Activated T-helper 2 cell treated with anti-CD3 and anti-CD28 coated beads, Interferon-gamma antibody, Interleukin-2, Interleukin-4, amounts not matched to agents 10 μg/mL and 5 μg/mL and 100 μg/mL, durations not matched to agents 14 hours and 24 hours and 36 hours (primary cell): Measurements from ENCODE around the gene CPNE4. TPM values are rescaled to one million over a fixed set of nuclear protein-coding genes. Genes with fewer than 3 reads are reported as not detected.
A peak's percentile ranks its signal among the peaks of the same experiment; 100 is the strongest.
"Not testable (repeated sequence)": the region's sequence is repeated elsewhere in the genome, so short reads cannot be mapped to it uniquely, and the experiment has no call there.

Source experiments
- DNase-seq: peaks from one replicate; pipeline ENCODE4 v3.0.0; 2021; ENCODE audit warnings: low spot score
- H3K27ac Mint-ChIP-seq: one replicate; pipeline ENCODE4 v1.8.0; 2021; ENCODE audit warnings: mixed read lengths
- H3K27me3 Mint-ChIP-seq: one replicate; pipeline ENCODE4 v1.8.0; 2021; ENCODE audit warnings: low read depth, mixed read lengths
- H3K36me3 Mint-ChIP-seq: one replicate; pipeline ENCODE4 v1.8.0; 2021; ENCODE audit warnings: low read depth, mixed read lengths
- H3K4me1 Mint-ChIP-seq: one replicate; pipeline ENCODE4 v1.8.0; 2021; ENCODE audit warnings: low read depth, mixed read lengths
- H3K4me3 Mint-ChIP-seq: one replicate; pipeline ENCODE4 v1.8.0; 2021; ENCODE audit warnings: low read depth, mild to moderate bottlenecking, moderate library complexity, mixed read lengths
- H3K9me3 Mint-ChIP-seq: one replicate; pipeline ENCODE4 v1.8.0; 2021; ENCODE audit warnings: mixed read lengths
- intact Hi-C: fragments of 100-400 bp; cut with micrococcal nuclease; formaldehyde crosslinking; loops from one replicate; pipeline ENCODE4 v1.15.1; 2023
- total RNA-seq: library from RNA; stranded (reverse); gene quantifications from 2 replicates; pipeline ENCODE4 v1.2.3, GENCODE V29; 2022

Gene CPNE4
- not detected in 2 replicates for total RNA-seq

GRCh38 chr3:132034486-132035464, at the start of gene CPNE4:
TSS of gene CPNE4 (minus strand) at chr3:132035014.
- H3K4me3 Mint-ChIP-seq: no peak within 1 kb of the TSS
- H3K4me1 Mint-ChIP-seq: peaks cover 8% of the 10 kb centered on the region
- no peaks in the 10 kb centered on the region for H3K9me3 Mint-ChIP-seq
- peak; percentile 71 for DNase-seq
- no peak within 1 kb of the TSS for H3K27ac Mint-ChIP-seq
- intact Hi-C loops: loop anchor here (5.0 kb wide), 1 partner anchor 1007 kb away; the partner anchor contains the start of genes ASTE1 and NEK11
- H3K36me3 Mint-ChIP-seq: no peaks in the 10 kb centered on the region
- peaks cover 38% of the 10 kb centered on the region for H3K27me3 Mint-ChIP-seq

GRCh38 chr3:132083583-132084279, 48.9 kb upstream of the CPNE4 start:
- H3K4me1 Mint-ChIP-seq: no peaks in the 10 kb centered on the region
- no peaks in the 10 kb centered on the region for H3K36me3 Mint-ChIP-seq
- intact Hi-C loops: no loop called here
- no peaks in the 10 kb centered on the region for H3K27me3 Mint-ChIP-seq
- DNase-seq: no peak
- no peaks in the 10 kb centered on the region for H3K9me3 Mint-ChIP-seq
- H3K4me3 Mint-ChIP-seq: no peak overlapping the region
- no peak overlapping the region for H3K27ac Mint-ChIP-seq

- H3K27me3 Mint-ChIP-seq: no peaks in the 10 kb centered on the region
- intact Hi-C loops: no loop called here
- H3K4me1 Mint-ChIP-seq: no peaks in the 10 kb centered on the region
- H3K36me3 Mint-ChIP-seq: no peaks in the 10 kb centered on the region
- H3K27ac Mint-ChIP-seq: no peak overlapping the region
- no peak for DNase-seq
- H3K4me3 Mint-ChIP-seq: no peak overlapping the region
- H3K9me3 Mint-ChIP-seq: no peaks in the 10 kb centered on the region
Observed at GRCh38 chr3:132083159-132083558, 48.3 kb upstream of the CPNE4 start.

GRCh38 chr3:132079147-132079546, 44.3 kb upstream of the CPNE4 start:
- H3K27me3 Mint-ChIP-seq: no peaks in the 10 kb centered on the region

GRCh38 chr3:132073771-132074170, 39.0 kb upstream of the CPNE4 start:
- intact Hi-C loops: no loop called here
- Mint-ChIP-seq H3K27me3 (no peaks in the 10 kb centered on the region), H3K27ac (no peak overlapping the region), H3K36me3 (no peaks in the 10 kb centered on the region), H3K9me3 (no peaks in the 10 kb centered on the region), H3K4me3 (no peak overlapping the region), H3K4me1 (no peaks in the 10 kb centered on the region)
- no peak for DNase-seq

More at GRCh38 chr3:132079147-132079546, 44.3 kb upstream of the CPNE4 start:
- no peak overlapping the region for H3K27ac Mint-ChIP-seq
- H3K4me3 Mint-ChIP-seq: no peak overlapping the region
- H3K9me3 Mint-ChIP-seq: no peaks in the 10 kb centered on the region
- H3K36me3 Mint-ChIP-seq: no peaks in the 10 kb centered on the region
- H3K4me1 Mint-ChIP-seq: no peaks in the 10 kb centered on the region
- DNase-seq: no peak
- intact Hi-C loops: no loop called here

- Mint-ChIP-seq H3K9me3 (no peaks in the 10 kb centered on the region), H3K27me3 (no peaks in the 10 kb centered on the region), H3K4me3 (no peak overlapping the region), H3K36me3 (no peaks in the 10 kb centered on the region), H3K4me1 (no peaks in the 10 kb centered on the region), H3K27ac (no peak overlapping the region)
- intact Hi-C loops: no loop called here
- DNase-seq: no peak
Observed at GRCh38 chr3:132071043-132071442, 36.2 kb upstream of the CPNE4 start.

GRCh38 chr3:132064114-132064513, 29.3 kb upstream of the CPNE4 start:
- H3K4me1 Mint-ChIP-seq: no peaks in the 10 kb centered on the region
- H3K36me3 Mint-ChIP-seq: no peaks in the 10 kb centered on the region
- H3K4me3 Mint-ChIP-seq: no peak overlapping the region
- H3K9me3 Mint-ChIP-seq: no peaks in the 10 kb centered on the region
- DNase-seq: no peak
- no peak overlapping the region for H3K27ac Mint-ChIP-seq
- intact Hi-C loops: no loop called here
- H3K27me3 Mint-ChIP-seq: no peaks in the 10 kb centered on the region

- Mint-ChIP-seq H3K27ac (no peak overlapping the region), H3K9me3 (no peaks in the 10 kb centered on the region), H3K4me3 (no peak overlapping the region), H3K27me3 (no peaks in the 10 kb centered on the region), H3K4me1 (no peaks in the 10 kb centered on the region), H3K36me3 (no peaks in the 10 kb centered on the region)
- no peak for DNase-seq
- intact Hi-C loops: no loop called here
Observed at GRCh38 chr3:132062535-132062934, 27.7 kb upstream of the CPNE4 start.

- Mint-ChIP-seq H3K36me3 (no peaks in the 10 kb centered on the region), H3K27me3 (no peaks in the 10 kb centered on the region), H3K4me1 (no peaks in the 10 kb centered on the region), H3K4me3 (no peak overlapping the region), H3K9me3 (no peaks in the 10 kb centered on the region), H3K27ac (no peak overlapping the region)
- DNase-seq: no peak
- intact Hi-C loops: no loop called here
Observed at GRCh38 chr3:132055872-132056271, 21.1 kb upstream of the CPNE4 start.

- Mint-ChIP-seq H3K27ac (no peak overlapping the region), H3K4me3 (no peak overlapping the region), H3K36me3 (no peaks in the 10 kb centered on the region), H3K27me3 (no peaks in the 10 kb centered on the region), H3K9me3 (peaks cover 6% of the 10 kb centered on the region), H3K4me1 (no peaks in the 10 kb centered on the region)
- DNase-seq: no peak
- intact Hi-C loops: no loop called here
Observed at GRCh38 chr3:132047209-132047608, 12.4 kb upstream of the CPNE4 start.

- H3K4me1 Mint-ChIP-seq, DNase-seq, H3K4me3 Mint-ChIP-seq, H3K9me3 Mint-ChIP-seq, H3K27ac Mint-ChIP-seq, H3K27me3 Mint-ChIP-seq, intact Hi-C loops, H3K36me3 Mint-ChIP-seq: not testable (repeated sequence)
Observed at GRCh38 chr3:132044874-132045273, 10.1 kb upstream of the CPNE4 start.

GRCh38 chr3:132042681-132043080, 7.9 kb upstream of the CPNE4 start:
- Mint-ChIP-seq H3K27me3 (no peaks in the 10 kb centered on the region), H3K36me3 (no peaks in the 10 kb centered on the region)

More at GRCh38 chr3:132042681-132043080, 7.9 kb upstream of the CPNE4 start:
- no peak overlapping the region for H3K27ac Mint-ChIP-seq
- no peaks in the 10 kb centered on the region for H3K9me3 Mint-ChIP-seq
- H3K4me1 Mint-ChIP-seq: no peaks in the 10 kb centered on the region
- DNase-seq: no peak
- intact Hi-C loops: no loop called here
- H3K4me3 Mint-ChIP-seq: no peak overlapping the region
